IPS-18a (cell line): ENCODE measurements around the gene HTN1.
"Not testable (repeated sequence)": the region's sequence is repeated elsewhere in the genome, so short reads cannot be mapped to it uniquely, and the experiment has no call there.

ENCODE experiments used
- H3K27ac ChIP-seq: one replicate; pipeline ENCODE4 v1.5.1; 2013; ENCODE audit warnings: low read length
- H3K27me3 ChIP-seq: one replicate; pipeline ENCODE4 v1.6.1; 2013; ENCODE audit warnings: mild to moderate bottlenecking, low read length; ENCODE audit not compliant: control insufficient read depth, insufficient read depth
- H3K36me3 ChIP-seq: one replicate; pipeline ENCODE4 v1.6.1; 2013; ENCODE audit warnings: low read depth, low read length; ENCODE audit not compliant: control insufficient read depth
- H3K4me1 ChIP-seq: one replicate; pipeline ENCODE4 v1.6.1; 2013; ENCODE audit warnings: low read depth, low read length; ENCODE audit not compliant: control insufficient read depth
- H3K4me3 ChIP-seq: one replicate; pipeline ENCODE4 v1.5.1; 2013; ENCODE audit warnings: low read length
- H3K9ac ChIP-seq: one replicate; pipeline ENCODE4 v1.6.1; 2013; ENCODE audit warnings: mild to moderate bottlenecking, low read length, moderate library complexity
- H3K9me3 ChIP-seq: one replicate; pipeline ENCODE4 v1.6.1; 2013; ENCODE audit warnings: low read depth, low read length; ENCODE audit not compliant: control insufficient read depth

The HTN1 gene

GRCh38 chr4:70050138-70050537 lies at the start of gene HTN1:
Gene HTN1, plus strand, starts transcription at chr4:70050438. Its CDS starts 2,639 bp downstream, at chr4:70053077.
- not testable (repeated sequence) for H3K4me3 ChIP-seq, H3K9ac ChIP-seq, H3K27ac ChIP-seq, H3K4me1 ChIP-seq, H3K27me3 ChIP-seq, H3K36me3 ChIP-seq, H3K9me3 ChIP-seq

GRCh38 chr4:70000711-70001110 lies 49.5 kb upstream of the HTN1 start:
- H3K36me3 ChIP-seq: no peaks in the 10 kb centered on the region
- no peaks in the 10 kb centered on the region for H3K4me1 ChIP-seq
- H3K27me3 ChIP-seq: no peaks in the 10 kb centered on the region
- H3K4me3 ChIP-seq: no peak overlapping the region
- no peak overlapping the region for H3K9ac ChIP-seq
- H3K27ac ChIP-seq: no peak overlapping the region
- no peaks in the 10 kb centered on the region for H3K9me3 ChIP-seq

- Histone ChIP-seq H3K4me3 (no peak overlapping the region), H3K9me3 (no peaks in the 10 kb centered on the region), H3K9ac (no peak overlapping the region), H3K36me3 (no peaks in the 10 kb centered on the region), H3K27ac (no peak overlapping the region), H3K4me1 (peaks cover 3% of the 10 kb centered on the region), H3K27me3 (no peaks in the 10 kb centered on the region)
These were observed 47.7 kb upstream of the HTN1 start for GRCh38 chr4:70002507-70002906.

GRCh38 chr4:70008771-70009170 lies 41.5 kb upstream of the HTN1 start:
- Histone ChIP-seq H3K4me1 (peaks cover 3% of the 10 kb centered on the region), H3K9ac (no peak overlapping the region), H3K36me3 (no peaks in the 10 kb centered on the region), H3K9me3 (no peaks in the 10 kb centered on the region), H3K4me3 (no peak overlapping the region), H3K27ac (no peak overlapping the region), H3K27me3 (no peaks in the 10 kb centered on the region)

- not testable (repeated sequence) for H3K9ac ChIP-seq, H3K4me1 ChIP-seq, H3K27ac ChIP-seq, H3K4me3 ChIP-seq, H3K36me3 ChIP-seq, H3K9me3 ChIP-seq, H3K27me3 ChIP-seq
These were observed 31.2 kb upstream of the HTN1 start for GRCh38 chr4:70019006-70019405.

GRCh38 chr4:70023218-70023617 lies 27.0 kb upstream of the HTN1 start:
- Histone ChIP-seq H3K4me3 (no peak overlapping the region), H3K36me3 (no peaks in the 10 kb centered on the region), H3K4me1 (no peaks in the 10 kb centered on the region), H3K27me3 (no peaks in the 10 kb centered on the region), H3K9ac (no peak overlapping the region), H3K9me3 (no peaks in the 10 kb centered on the region), H3K27ac (no peak overlapping the region)

GRCh38 chr4:70027011-70027410 lies 23.2 kb upstream of the HTN1 start:
- Histone ChIP-seq H3K9me3 (no peaks in the 10 kb centered on the region), H3K27me3 (no peaks in the 10 kb centered on the region)

GRCh38 chr4:70028159-70028558 lies 22.1 kb upstream of the HTN1 start, which contains the start of gene HTN3:
Gene HTN3, plus strand, starts transcription at chr4:70028459. Its CDS starts 2,282 bp downstream, at chr4:70030741.
- not testable (repeated sequence) for H3K4me1 ChIP-seq, H3K9me3 ChIP-seq, H3K27me3 ChIP-seq, H3K36me3 ChIP-seq, H3K4me3 ChIP-seq, H3K9ac ChIP-seq, H3K27ac ChIP-seq

More at GRCh38 chr4:70027011-70027410, 23.2 kb upstream of the HTN1 start:
- Histone ChIP-seq H3K4me1 (no peaks in the 10 kb centered on the region), H3K9ac (no peak overlapping the region), H3K27ac (no peak overlapping the region), H3K36me3 (no peaks in the 10 kb centered on the region), H3K4me3 (no peak overlapping the region)

GRCh38 chr4:70037559-70037958 lies 12.7 kb upstream of the HTN1 start:
- not testable (repeated sequence) for H3K9ac ChIP-seq, H3K27ac ChIP-seq, H3K36me3 ChIP-seq, H3K4me3 ChIP-seq, H3K4me1 ChIP-seq, H3K27me3 ChIP-seq, H3K9me3 ChIP-seq

GRCh38 chr4:70039928-70040327 lies 10.3 kb upstream of the HTN1 start:
- H3K27ac ChIP-seq, H3K36me3 ChIP-seq, H3K9ac ChIP-seq, H3K27me3 ChIP-seq, H3K4me1 ChIP-seq, H3K4me3 ChIP-seq, H3K9me3 ChIP-seq: not testable (repeated sequence)

GRCh38 chr4:70041652-70042286 lies 8.5 kb upstream of the HTN1 start:
- no peak overlapping the region for H3K27ac ChIP-seq
- H3K9ac ChIP-seq: no peak overlapping the region
- no peaks in the 10 kb centered on the region for H3K9me3 ChIP-seq
- H3K4me1 ChIP-seq: no peaks in the 10 kb centered on the region
- H3K4me3 ChIP-seq: no peak overlapping the region
- no peaks in the 10 kb centered on the region for H3K36me3 ChIP-seq
- H3K27me3 ChIP-seq: no peaks in the 10 kb centered on the region

- not testable (repeated sequence) for H3K27me3 ChIP-seq, H3K4me3 ChIP-seq, H3K9me3 ChIP-seq, H3K9ac ChIP-seq, H3K27ac ChIP-seq, H3K4me1 ChIP-seq, H3K36me3 ChIP-seq
These were observed 6.3 kb downstream of the HTN1 start for GRCh38 chr4:70056534-70056933.
